A673 (cell line): ENCODE results near the gene ELF1.

ENCODE experiments used
- EZH2 ChIP-seq: fragments of 200-600 bp; sonication (generic); IDR thresholded peaks from 2 replicates; pipeline ENCODE4 v1.6.1; 2017; ENCODE audit warnings: borderline replicate concordance, low read depth, mild to moderate bottlenecking, mixed read lengths, antibody characterized with exemption, low read length; ENCODE audit not compliant: poor library complexity, severe bottlenecking
- TF ChIP-seq, protein P1 (sequence below): fragments of 300-800, 200-600 bp; sonication (generic); conservative IDR thresholded peaks from 2 replicates; pipeline ENCODE4 v1.5.1; 2017; ENCODE audit warnings: low read depth, mild to moderate bottlenecking, antibody characterized with exemption, low read length, moderate library complexity, mixed read lengths

DNA sequence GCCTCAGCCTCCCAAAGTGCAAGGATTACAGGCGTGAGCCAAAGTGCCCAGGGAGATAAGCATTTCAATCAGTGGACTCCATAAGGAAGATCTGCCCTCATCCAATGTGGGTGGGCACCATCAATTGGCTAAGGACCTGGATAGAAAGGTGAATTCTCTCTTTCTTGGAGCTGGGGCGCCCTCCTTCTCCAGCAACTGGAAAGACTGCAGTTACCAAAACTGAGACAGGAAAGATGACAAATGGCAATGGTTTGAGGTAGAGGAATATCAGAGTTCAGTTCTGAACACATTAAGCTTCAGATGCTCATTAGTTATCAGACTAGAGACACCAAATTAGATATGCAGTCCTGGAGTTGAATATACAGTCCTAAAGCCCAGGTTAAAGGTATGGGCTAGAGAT is 10.5 kb upstream of the ELF1 start:
- TF ChIP-seq, protein P1, sequence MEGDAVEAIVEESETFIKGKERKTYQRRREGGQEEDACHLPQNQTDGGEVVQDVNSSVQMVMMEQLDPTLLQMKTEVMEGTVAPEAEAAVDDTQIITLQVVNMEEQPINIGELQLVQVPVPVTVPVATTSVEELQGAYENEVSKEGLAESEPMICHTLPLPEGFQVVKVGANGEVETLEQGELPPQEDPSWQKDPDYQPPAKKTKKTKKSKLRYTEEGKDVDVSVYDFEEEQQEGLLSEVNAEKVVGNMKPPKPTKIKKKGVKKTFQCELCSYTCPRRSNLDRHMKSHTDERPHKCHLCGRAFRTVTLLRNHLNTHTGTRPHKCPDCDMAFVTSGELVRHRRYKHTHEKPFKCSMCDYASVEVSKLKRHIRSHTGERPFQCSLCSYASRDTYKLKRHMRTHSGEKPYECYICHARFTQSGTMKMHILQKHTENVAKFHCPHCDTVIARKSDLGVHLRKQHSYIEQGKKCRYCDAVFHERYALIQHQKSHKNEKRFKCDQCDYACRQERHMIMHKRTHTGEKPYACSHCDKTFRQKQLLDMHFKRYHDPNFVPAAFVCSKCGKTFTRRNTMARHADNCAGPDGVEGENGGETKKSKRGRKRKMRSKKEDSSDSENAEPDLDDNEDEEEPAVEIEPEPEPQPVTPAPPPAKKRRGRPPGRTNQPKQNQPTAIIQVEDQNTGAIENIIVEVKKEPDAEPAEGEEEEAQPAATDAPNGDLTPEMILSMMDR: 0 out of 2 replicates have a peak, but pooled peaks have one; percentile 18
- no peak for TF ChIP-seq EZH2
